Measurements from ENCODE around the gene HEXIM1. TPM values are rescaled to one million over a fixed set of nuclear protein-coding genes. Genes with fewer than 3 reads are reported as not detected.

Gene HEXIM1
- total RNA-seq, 1 donor: 11.7 TPM

- TF ChIP-seq, protein P1, sequence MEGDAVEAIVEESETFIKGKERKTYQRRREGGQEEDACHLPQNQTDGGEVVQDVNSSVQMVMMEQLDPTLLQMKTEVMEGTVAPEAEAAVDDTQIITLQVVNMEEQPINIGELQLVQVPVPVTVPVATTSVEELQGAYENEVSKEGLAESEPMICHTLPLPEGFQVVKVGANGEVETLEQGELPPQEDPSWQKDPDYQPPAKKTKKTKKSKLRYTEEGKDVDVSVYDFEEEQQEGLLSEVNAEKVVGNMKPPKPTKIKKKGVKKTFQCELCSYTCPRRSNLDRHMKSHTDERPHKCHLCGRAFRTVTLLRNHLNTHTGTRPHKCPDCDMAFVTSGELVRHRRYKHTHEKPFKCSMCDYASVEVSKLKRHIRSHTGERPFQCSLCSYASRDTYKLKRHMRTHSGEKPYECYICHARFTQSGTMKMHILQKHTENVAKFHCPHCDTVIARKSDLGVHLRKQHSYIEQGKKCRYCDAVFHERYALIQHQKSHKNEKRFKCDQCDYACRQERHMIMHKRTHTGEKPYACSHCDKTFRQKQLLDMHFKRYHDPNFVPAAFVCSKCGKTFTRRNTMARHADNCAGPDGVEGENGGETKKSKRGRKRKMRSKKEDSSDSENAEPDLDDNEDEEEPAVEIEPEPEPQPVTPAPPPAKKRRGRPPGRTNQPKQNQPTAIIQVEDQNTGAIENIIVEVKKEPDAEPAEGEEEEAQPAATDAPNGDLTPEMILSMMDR (IDR thresholded peaks at IDR 0.05; ENCODE audit: insufficient read depth, low read depth, low read length): no peak
- H3K4me3 ChIP-seq (ENCODE audit: low read depth, low read length): no peak overlapping the region
- DNase-seq (ENCODE audit: low read depth): no peak
These were observed 9.3 kb upstream of the HEXIM1 start for GRCh38 chr17:45138911-45139532.

DNA sequence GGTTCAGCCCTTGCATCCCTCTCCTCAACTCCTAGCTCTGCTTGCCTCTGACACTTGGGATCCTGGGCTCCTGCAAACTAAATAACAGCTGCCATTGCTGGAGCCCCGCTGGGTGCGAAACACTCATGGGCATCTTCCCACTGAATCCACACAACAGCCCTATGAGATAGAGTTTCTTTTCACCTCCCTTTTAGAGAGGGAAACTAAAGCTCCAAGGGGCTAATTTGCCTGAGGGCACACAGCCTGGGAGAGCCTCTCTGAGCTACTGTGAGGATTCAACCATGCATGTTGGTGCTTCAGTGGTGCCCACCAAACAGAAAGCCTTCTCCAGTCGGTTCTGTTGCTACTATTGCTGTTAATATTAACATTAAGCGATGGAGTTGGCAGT lies 8.7 kb upstream of the HEXIM1 start:
- no peak overlapping the region for H3K4me3 ChIP-seq (ENCODE audit: low read depth, low read length)
- TF ChIP-seq, protein P1 (IDR thresholded peaks at IDR 0.05; ENCODE audit: insufficient read depth, low read depth, low read length): no peak
- DNase-seq (ENCODE audit: low read depth): no peak

GRCh38 chr17:45143094-45143670 lies 5.1 kb upstream of the HEXIM1 start:
- H3K4me3 ChIP-seq (ENCODE audit: low read depth, low read length): no peak overlapping the region
- TF ChIP-seq, protein P1 (IDR thresholded peaks at IDR 0.05; ENCODE audit: insufficient read depth, low read depth, low read length): no peak
- DNase-seq (ENCODE audit: low read depth): no peak

GRCh38 chr17:45143767-45144198 lies 4.5 kb upstream of the HEXIM1 start:
- DNase-seq (ENCODE audit: low read depth): peak; percentile 83

DNA sequence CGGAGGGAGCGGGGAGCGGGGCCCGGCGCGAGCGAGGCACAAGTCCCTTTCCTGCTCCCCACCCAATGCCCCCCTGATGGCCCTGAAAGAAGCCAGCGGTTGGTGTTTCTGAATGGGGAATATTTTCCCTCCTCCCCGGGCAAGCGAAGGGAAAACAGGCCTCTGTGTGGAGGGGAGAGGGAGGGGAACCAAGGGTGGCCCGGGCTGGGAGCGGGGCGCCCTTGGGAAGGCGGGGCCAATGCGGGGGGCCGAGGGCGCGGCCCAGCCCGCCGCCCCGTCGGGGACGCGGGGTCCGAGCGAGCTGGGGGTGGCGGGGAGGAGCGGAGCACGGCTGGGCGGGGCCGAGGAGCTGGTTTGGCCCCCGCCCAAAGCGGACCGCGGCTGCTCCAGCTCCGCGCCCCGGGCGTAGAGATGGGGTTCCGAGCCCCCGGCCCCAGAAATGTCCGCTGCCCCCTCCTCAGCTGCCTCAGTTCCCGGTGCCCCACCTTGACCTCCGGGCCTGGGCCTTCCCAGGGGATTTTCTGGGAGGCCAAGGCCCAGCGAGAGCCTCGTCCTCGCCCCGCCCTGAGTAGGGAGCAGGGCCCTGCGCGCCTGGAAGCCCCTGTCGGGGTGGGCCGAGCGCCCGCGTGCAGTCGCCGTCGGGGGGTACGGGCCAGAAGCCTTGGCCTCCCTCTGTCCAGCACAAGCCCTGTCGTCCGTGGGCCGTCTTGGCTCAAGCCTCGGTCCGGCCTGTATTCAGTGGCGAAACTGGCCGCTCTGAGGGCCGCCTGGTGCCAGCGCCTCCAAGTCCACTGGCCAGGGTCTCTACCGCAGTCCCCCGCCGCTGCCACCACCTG lies 3.9 kb upstream of the HEXIM1 start:
- DNase-seq (ENCODE audit: low read depth): no peak
- H3K4me3 ChIP-seq (ENCODE audit: low read depth, low read length): peak overlapping the region; percentile 36
- TF ChIP-seq, protein P1 (IDR thresholded peaks at IDR 0.05; ENCODE audit: insufficient read depth, low read depth, low read length): no peak

More at GRCh38 chr17:45143767-45144198, 4.5 kb upstream of the HEXIM1 start:
- H3K4me3 ChIP-seq (ENCODE audit: low read depth, low read length): peak overlapping the region; percentile 35
- TF ChIP-seq, protein P1 (IDR thresholded peaks at IDR 0.05; ENCODE audit: insufficient read depth, low read depth, low read length): no peak

DNA sequence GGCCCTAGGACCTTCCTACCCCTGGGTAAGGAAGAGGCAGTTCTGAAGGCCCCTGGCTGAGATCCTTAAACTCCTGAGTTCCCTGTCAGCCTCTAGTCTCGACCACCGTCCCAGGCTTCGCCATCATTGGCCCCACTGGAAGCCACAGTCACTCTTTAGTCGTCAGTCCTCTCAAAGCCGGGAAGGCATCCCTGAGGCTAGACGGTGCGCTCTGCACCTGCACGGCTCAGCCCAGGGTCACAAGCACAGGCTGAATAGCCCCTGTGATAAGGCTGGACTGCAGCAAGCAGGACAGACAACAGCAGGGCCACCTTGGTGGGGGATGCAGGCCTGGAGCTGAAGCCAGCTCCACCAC lies 3.3 kb upstream of the HEXIM1 start:
- TF ChIP-seq, protein P1 (IDR thresholded peaks at IDR 0.05; ENCODE audit: insufficient read depth, low read depth, low read length): no peak

More for the DNA sequence above, 3.3 kb upstream of the HEXIM1 start:
- no peak for DNase-seq (ENCODE audit: low read depth)
- H3K4me3 ChIP-seq (ENCODE audit: low read depth, low read length): no peak overlapping the region

Measured in fibroblast of villous mesenchyme (primary cell).